ENCODE results near the gene PITPNM3.
"Not testable (repeated sequence)": the region's sequence is repeated elsewhere in the genome, so short reads cannot be mapped to it uniquely, and the experiment has no call there.

The PITPNM3 gene

GRCh38 chr17:6497496-6498221 lies 58.7 kb downstream of the PITPNM3 start:
- DNase-seq: no peak

GRCh38 chr17:6496640-6497441 lies 59.5 kb downstream of the PITPNM3 start:
- DNase-seq: no peak

GRCh38 chr17:6496116-6496481 lies 60.3 kb downstream of the PITPNM3 start:
- DNase-seq: no peak

GRCh38 chr17:6495450-6496115 lies 60.8 kb downstream of the PITPNM3 start:
- DNase-seq: no peak

- no peak for DNase-seq
Observed at GRCh38 chr17:6494239-6494941, 62.0 kb downstream of the PITPNM3 start.

- no peak for DNase-seq
Observed at GRCh38 chr17:6492892-6493674, 63.3 kb downstream of the PITPNM3 start.

GRCh38 chr17:6491071-6491700 lies 65.2 kb downstream of the PITPNM3 start:
- DNase-seq: no peak

- DNase-seq: no peak
Observed at GRCh38 chr17:6489016-6489550, 67.3 kb downstream of the PITPNM3 start.

- DNase-seq: no peak
Observed at GRCh38 chr17:6488008-6488539, 68.3 kb downstream of the PITPNM3 start.

- no peak for DNase-seq
Observed at GRCh38 chr17:6487251-6488007, 68.9 kb downstream of the PITPNM3 start.

- DNase-seq: no peak
Observed at GRCh38 chr17:6485646-6486412, 70.5 kb downstream of the PITPNM3 start.

- no peak for DNase-seq
Observed at GRCh38 chr17:6483507-6483906, 72.8 kb downstream of the PITPNM3 start.

GRCh38 chr17:6482796-6483195 lies 73.6 kb downstream of the PITPNM3 start:
- DNase-seq: not testable (repeated sequence)

GRCh38 chr17:6482105-6482455 lies 74.3 kb downstream of the PITPNM3 start:
- DNase-seq: no peak

- DNase-seq: no peak
Observed at GRCh38 chr17:6480303-6480675, 76.1 kb downstream of the PITPNM3 start.

GRCh38 chr17:6479622-6480302 lies 76.6 kb downstream of the PITPNM3 start:
- no peak for DNase-seq

- DNase-seq: no peak
Observed at GRCh38 chr17:6478486-6478885, 77.9 kb downstream of the PITPNM3 start.

- no peak for DNase-seq
Observed at GRCh38 chr17:6477831-6478383, 78.4 kb downstream of the PITPNM3 start.

- no peak for DNase-seq
Observed at GRCh38 chr17:6476810-6477179, 79.6 kb downstream of the PITPNM3 start.
